Measurements from ENCODE around the gene BCR.

The BCR gene

DNA sequence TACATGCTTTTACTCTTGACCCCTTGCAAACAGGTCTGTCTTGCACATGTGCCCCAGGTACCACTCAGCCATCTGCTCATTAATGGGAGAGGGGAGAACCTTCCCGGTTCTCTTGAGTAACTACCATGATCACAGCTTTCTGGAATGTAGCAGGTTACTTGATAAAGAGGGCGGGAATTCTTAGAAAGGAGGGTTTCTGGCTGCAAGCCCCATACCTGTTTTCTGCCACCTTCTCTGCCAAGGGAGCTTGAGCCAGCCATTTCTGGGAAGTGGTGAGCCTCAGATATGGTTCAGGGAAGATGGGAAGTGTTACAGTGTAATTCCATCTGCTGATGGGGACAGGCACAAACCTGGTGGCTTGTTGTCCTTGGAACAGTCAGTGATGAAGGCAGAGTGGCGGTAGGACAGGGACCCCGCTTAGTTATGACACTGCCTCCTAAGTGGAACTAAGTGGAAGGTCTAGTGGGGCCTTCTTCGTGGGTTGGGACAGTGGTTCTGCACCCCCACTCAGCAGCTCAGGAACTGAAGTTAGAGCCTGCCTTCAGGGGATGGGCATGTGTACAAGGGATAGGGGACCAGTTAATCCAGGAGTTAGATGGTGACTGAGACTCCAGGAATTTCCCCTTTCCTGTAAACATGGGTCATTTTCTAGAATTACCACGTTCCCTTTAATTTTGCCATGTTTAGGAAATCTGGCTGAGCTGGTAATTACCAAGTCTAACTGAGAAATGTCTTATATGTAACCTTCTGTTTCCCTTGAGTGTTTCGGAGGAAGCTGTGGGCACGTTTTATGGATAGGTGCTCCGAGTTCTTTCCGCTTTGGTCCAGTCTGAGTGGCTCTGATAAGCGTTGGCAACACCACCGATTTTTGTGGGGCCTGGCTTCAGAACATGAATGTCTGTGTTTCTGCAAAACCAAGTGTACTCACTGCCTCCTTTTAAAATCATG, 35.3 kb downstream of the BCR start:
- no peak for DNase-seq (ENCODE audit: low read depth in 2 of 2, low spot score in 1 of 2)

GRCh38 chr22:23216461-23217170, 36.3 kb downstream of the BCR start:
- no peak for DNase-seq (ENCODE audit: low read depth in 2 of 2, low spot score in 1 of 2)

DNA sequence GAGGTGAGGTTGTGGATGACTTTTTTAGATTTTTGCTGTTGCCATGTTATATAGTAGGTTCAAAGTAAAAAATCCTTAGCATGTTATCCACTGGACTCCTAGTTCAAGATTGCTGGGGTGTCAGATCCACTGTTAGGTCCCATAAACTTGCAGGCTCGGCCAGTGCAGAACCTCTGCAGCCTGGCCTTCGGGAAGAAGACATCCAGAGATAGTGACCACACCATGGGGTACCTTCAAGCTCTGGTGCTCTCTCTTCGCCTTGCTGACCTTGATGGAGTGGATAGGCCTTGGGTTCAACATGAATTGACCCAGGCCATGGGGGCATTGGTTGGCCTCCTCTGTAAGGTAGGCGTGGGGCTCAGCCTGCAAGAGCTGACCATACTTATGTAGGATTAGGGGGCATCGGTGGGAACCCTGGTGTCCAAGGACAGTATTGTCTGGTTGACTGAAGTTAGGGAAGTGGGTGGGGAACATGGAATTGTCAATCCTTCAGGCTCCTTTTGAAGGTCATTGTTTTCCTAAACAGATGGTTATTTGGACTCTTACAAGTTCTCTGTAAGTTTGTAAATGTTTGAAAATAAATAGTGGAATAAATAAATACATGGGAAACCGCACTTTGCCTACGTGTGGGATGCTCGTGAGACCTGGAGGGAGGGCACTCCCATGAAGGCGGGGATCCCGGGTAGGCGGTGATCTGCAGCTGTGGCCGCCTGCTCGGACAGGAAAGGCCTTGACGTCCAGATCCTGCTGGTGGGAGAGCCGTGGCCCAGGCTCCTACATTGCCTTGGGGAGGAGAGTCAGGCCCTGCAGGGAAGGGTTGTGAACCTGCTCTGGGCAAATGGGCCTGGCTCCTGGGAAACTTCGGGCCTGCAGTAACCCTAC, 37.1 kb downstream of the BCR start:
- no peak for DNase-seq (ENCODE audit: low read depth in 2 of 2, low spot score in 1 of 2)

DNA sequence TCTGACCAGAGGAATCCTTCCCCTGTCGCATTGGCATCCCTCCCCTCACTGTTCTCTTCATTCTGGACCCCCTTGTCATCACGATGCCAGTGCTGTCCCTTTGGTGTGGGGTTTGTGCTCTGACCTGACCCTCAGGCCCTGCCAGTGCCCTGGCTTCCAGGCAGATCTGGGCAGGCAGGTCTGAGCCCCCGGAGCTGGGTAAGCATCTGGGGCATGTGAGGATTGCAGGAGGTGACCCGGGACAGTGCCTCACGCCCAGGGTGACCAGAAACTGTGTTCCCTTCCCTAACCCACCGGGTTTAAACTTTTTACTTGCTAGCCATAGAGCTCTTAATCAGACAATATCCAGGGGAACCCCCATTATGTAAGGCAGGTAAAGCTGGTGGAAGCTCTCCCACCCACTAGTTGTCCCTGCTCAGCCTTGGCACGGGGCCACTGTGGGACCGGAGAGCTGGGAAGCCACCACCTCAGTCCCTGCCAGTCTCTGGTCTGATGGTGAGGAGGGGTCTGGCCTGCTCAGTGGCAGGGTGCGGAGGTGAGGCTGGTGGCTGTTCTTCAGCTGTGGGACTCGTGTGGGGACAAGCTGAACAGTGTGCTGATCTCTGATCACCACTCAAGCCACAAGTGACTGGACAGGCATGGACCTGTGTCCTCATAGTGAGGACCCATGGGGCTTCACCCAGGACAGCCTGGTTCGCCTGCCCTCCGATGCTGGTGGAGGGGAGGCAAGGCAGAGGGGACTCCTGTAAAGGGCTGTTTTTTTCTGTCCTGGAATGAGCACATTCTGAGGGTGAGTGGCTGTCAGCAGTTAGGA, 38.0 kb downstream of the BCR start:
- DNase-seq (ENCODE audit: low read depth in 2 of 2, low spot score in 1 of 2): no peak

GRCh38 chr22:23218867-23219251, 38.5 kb downstream of the BCR start:
- no peak for DNase-seq (ENCODE audit: low read depth in 2 of 2, low spot score in 1 of 2)

- no peak for DNase-seq (ENCODE audit: low read depth in 2 of 2, low spot score in 1 of 2)
Observed at GRCh38 chr22:23219317-23219716, 39.0 kb downstream of the BCR start.

DNA sequence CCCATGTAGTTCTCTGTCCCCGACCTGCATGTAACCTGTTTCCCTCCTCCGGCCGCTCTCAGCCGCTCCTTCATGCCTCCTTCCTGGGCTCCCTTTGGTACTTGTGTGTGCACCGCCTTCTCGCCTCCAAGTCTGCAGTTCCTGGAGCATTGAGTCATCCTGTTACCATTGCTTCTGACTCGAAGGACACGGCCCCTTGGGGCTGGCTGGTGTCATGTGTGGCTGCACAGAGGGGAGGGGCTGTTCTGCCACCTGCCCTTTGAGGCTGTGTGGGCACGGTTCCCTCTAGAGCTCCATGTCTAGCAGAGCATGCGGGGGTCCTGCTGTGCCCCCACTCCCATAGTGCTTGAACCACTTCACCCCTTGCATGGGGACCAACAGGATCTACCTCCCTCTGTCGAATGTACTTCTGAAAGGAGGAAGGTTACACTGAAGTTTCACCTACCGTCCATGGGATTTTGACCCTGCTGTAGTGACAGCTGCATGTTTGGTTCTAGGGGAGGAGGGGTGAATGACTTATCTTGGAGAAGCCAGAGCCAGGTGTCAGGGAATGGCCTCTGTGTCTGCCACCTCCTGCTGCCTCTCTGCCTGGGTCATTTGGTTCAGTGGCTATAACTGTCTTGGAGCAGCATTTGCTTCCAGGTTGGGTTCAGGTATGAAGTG, 39.6 kb downstream of the BCR start:
- DNase-seq (ENCODE audit: low read depth in 2 of 2, low spot score in 1 of 2): no peak

GRCh38 chr22:23220485-23221350, 40.4 kb downstream of the BCR start:
- DNase-seq (ENCODE audit: low read depth in 2 of 2, low spot score in 1 of 2): no peak

GRCh38 chr22:23221351-23221804, 41.1 kb downstream of the BCR start:
- no peak for DNase-seq (ENCODE audit: low read depth in 2 of 2, low spot score in 1 of 2)

DNA sequence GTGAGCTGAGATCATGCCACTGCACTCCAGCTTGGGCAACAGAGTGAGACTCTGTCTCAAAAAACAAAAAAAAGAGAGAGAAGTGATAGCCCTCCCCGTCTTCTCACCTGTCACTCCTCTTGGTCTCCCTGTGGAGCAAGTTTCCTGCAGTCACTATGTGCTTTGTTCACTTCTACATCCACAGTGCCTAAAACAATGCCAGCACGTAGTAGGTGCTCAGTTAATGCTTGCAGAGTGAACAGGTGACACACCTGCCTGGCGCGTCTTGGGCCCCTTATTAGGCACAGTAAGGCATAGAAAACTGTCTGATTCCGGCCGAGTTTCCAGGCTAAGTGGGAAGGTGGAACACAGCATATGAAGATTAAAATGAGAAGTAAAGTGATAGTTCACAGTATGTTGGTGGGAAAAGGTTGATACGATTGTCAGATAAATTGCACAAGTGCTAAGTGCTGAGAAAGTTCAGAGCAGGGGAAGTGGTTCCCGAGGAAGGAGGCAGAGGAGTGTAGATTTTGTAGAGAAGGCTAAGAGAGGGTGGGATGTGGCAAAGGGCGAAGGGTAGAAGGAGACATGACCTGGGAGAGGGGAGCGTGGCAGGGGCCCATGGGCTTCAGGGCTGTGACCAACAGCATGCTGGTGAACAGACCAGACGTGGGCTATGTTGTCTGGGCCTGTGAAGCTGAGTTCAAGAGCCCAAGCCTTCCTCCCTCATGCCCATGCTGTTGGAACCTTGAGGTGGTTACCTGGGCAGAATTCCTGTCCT, 41.9 kb downstream of the BCR start:
- DNase-seq (ENCODE audit: low read depth in 2 of 2, low spot score in 1 of 2): no peak

- DNase-seq (ENCODE audit: low read depth in 2 of 2, low spot score in 1 of 2): no peak
Observed at GRCh38 chr22:23222793-23223568, 42.7 kb downstream of the BCR start.

- no peak for DNase-seq (ENCODE audit: low read depth in 2 of 2, low spot score in 1 of 2)
Observed at GRCh38 chr22:23223569-23224317, 43.4 kb downstream of the BCR start.

DNA sequence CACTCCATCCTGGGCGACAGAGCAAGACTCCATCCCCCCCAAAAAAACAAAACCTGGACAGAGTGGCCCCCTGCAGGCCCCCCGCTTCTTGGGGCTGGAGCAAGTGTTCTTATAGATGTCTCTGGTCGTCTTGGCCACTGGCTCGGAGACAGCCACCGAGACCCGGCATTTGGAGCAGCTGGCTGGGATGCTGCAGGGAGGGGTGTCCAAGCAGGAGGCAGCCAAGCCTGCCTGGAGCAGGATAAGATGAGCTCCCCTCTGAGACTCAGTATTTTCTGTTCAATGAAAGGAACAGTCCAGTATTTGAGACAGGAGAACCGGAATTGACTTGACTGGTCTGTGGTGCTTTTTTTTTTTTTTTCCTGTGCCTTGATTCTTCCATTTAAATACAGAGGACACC, 44.5 kb downstream of the BCR start:
- no peak for DNase-seq (ENCODE audit: low read depth in 2 of 2, low spot score in 1 of 2)

DNA sequence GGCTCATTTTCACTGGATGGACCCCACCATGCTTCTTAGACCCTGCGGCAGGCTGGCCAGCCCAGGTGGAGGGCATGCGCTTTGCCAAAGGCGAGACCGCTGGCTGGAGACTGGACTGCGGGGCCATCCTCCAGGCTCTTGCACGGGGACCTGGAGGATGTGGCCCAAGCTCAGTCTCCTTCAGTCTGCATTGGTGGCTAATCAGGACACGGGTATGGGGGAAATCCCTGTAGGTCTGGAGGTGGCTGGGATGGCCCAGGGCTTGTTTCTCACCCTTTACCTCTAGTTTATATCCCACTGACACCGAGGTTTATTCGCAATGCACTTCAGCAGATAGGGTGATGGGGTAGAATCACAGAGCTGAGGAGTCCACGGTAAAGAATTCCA, 45.0 kb downstream of the BCR start:
- no peak for DNase-seq (ENCODE audit: low read depth in 2 of 2, low spot score in 1 of 2)

DNA sequence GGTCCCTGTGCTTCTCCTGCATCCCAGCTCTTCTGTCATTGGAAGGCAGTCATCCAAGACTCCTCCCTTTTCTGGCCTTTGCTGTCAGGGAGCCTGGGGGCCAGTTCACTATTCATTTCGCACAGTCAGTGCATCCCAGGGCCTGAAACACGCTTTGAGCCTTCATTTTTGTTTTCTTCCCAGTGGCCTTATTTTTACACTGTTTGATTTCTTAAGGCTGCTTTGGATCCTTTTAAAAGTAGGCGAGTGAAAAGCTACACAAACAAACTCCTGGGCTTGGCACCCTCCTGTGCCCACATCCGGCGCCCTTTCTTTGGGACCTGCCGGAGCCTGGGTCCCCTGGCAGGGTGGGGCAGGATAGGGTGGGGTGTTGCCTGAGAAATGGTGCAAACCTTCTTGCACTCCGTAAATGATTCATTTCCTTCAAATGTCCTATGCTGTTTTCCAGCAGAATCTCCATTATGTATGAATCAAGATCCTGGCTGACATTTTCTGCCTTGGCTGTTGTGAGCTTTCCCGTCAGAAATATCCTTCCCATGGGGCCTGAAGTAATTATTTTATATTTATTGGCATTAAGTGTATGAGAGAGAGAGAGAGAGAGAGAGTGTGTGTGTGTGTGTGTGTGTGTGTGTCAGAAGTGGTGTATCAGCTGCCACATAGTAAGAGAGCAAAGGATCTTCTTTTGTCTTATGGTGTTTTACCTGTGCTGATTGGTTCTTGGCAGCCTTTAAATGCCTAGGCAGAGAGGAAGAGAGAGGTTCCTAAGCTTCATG, 45.6 kb downstream of the BCR start:
- DNase-seq (ENCODE audit: low read depth in 2 of 2, low spot score in 1 of 2): no peak

DNA sequence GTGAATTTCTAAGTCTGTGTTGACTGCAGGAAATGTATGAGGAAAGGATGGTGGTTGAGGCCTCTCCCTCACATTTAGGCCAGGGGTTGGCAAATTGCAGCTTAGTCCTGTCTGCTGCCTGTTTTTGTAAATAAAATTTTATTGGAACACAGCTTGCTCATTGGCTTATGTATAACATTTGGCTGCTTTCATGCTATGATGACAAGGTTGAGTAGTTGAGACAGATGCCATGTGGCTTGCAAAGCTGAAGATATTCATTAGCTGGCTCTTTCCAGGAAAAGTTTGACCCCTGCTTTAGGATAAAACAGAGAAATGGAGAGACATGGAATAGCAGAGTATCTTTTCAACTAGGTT, 46.2 kb downstream of the BCR start:
- no peak for DNase-seq (ENCODE audit: low read depth in 2 of 2, low spot score in 1 of 2)

Measured in stimulated activated CD8-positive, alpha-beta memory T cell treated with anti-CD3 and anti-CD28 coated beads, Interleukin-4, amount 100 ng/mL, for 1 hour (primary cell).